ENCODE measurements around the gene RASD2.

The RASD2 gene

DNA sequence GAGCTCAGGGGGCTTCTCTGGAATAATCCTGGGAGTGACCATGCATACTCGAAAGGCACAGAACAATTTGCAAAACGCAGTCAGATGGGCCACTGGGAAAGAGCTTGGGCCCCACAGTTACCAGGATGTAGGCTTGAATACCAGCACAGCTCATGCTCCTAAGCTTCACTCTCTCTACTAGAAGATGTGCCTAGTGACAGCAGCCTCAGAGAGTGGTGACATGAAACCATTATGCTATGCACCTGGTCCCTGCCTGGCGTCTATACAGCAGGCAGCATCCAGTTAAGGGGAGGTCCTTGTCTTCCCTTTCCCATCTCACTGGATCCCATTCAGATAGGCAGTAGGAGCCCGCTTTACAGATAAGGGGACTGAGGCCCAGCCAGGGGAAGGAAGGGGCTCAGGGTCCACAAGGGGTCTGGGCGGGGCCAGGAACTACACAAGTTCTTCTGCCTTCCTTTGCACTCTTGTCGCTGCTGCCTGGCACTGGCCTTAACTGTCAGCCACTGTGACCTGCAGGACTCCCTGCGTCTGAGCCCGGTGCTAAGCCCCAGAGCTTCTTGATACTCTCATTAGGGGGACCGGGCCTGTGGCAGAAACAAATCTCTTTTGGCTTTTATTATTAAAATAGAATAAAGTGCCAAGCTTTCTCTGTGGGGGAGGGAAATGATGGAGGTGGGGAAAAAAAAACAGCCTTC is 21.2 kb upstream of the RASD2 start:
- no peaks in the 10 kb centered on the region for H3K36me3 ChIP-seq (ENCODE audit: control insufficient read depth, insufficient read depth, low read length)
- 68 to 72% methylated on average over 6 to 8 of the region's 9 CpGs for WGBS, 2 experiments (ENCODE audit: insufficient coverage in 2 of 2)
- no peak overlapping the region for H3K27ac ChIP-seq (ENCODE audit: low read depth, low read length, severe bottlenecking)
- no peaks in the 10 kb centered on the region for H3K9me3 ChIP-seq (ENCODE audit: control insufficient read depth, low read length)
- no peaks in the 10 kb centered on the region for H3K4me1 ChIP-seq (ENCODE audit: control insufficient read depth, insufficient read depth, low read length, poor library complexity, severe bottlenecking)
- no peak overlapping the region for H3K4me3 ChIP-seq (ENCODE audit: extremely low read depth, insufficient read depth, low read length, poor library complexity, severe bottlenecking)

DNA sequence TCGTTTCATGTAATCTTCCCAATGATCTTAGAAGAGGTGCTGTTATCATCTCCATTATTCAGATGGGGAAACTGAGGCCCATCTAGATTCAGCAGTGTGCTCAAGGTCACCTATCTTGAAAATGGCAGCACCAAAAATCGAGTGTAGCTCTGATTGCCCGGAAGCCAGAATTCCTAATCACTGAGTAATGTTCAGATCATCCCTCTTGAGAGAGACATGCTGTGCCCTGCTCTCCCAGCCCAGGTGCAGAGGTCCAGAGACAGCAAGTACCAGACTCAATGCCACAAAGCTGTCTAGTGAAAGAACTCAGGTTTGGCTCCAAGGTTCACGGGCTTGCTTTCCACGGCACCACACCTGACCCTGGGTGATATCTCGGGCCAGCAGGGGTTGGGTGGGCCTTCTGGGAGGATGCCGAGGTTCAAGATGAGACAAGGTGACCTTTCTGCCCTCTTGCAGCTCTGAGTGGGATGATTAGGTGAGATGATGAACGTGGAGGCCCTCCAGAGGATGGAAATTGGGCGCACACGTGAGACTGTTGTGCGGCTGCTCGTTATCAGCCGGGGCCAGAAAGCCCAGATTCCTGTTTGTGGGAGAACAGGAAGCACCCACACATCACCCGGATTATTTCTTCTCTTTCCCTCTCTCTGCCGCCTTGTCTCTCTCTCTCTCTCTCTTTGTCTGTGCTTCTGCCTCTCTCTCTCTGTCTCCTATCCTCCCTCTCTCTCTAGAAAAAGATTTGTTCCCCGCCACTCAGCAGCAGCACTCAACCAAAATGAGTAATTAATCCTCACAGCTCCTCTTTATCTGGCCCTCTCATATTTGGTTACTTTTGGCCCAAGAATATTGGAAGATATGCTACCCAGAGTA is 19.0 kb upstream of the RASD2 start:
- H3K27ac ChIP-seq (ENCODE audit: low read depth, low read length, severe bottlenecking) = no peak overlapping the region
- no peak overlapping the region for H3K4me3 ChIP-seq (ENCODE audit: extremely low read depth, insufficient read depth, low read length, poor library complexity, severe bottlenecking)
- no peaks in the 10 kb centered on the region for H3K36me3 ChIP-seq (ENCODE audit: control insufficient read depth, insufficient read depth, low read length)
- no peaks in the 10 kb centered on the region for H3K9me3 ChIP-seq (ENCODE audit: control insufficient read depth, low read length)
- H3K4me1 ChIP-seq (ENCODE audit: control insufficient read depth, insufficient read depth, low read length, poor library complexity, severe bottlenecking) = no peaks in the 10 kb centered on the region
- 82 to 88% methylated on average over 8 to 13 of the region's 16 CpGs for WGBS, 2 experiments (ENCODE audit: insufficient coverage in 2 of 2)

DNA sequence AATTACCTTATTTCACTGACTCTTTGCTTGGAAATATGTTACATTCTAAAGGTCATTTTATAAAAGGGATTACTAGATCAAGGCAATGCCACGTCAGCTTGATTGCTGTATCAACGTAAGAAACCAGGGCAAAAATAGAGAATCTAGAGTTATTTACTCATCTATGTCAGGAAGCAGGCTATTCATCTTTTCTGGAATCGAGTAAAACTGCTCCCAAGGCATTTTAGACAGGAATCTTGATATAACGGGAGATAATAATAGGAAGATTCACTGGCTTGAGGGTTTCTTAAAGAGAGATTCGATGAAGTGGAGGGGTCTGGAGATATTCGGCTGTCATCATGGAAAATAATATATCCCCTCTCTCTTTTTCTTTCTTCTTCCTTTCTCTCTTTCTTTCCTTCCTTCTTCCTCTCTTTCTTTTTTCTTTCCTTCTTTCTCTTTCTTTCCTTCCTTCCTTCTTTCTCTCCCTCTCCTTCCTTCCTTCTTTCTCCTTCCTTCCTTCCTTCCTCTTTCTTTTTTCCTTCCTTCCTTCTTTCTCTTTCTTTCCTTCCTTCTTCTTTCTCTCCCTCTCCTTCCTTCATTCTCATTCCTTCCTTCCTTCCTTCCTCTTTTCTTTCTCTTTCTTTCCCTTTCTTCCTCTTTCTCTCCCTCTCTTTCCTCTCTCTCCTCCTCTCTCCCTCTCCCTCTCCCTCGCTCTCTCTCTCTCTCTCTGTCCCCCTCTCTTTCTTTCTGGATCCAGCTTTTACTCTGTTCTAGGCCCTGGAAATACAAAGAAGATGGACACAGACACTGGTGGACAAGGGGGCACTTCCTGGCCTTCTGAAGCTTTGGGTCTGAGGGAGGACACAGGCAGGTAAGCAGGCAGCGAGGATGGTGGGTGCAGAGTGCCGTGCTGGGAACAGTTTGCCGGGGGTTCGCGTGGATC is 18.1 kb upstream of the RASD2 start:
- Histone ChIP-seq H3K27ac (ENCODE audit: low read depth, low read length, severe bottlenecking) (no peak overlapping the region), H3K4me1 (ENCODE audit: control insufficient read depth, insufficient read depth, low read length, poor library complexity, severe bottlenecking) (no peaks in the 10 kb centered on the region), H3K36me3 (ENCODE audit: control insufficient read depth, insufficient read depth, low read length) (no peaks in the 10 kb centered on the region), H3K4me3 (ENCODE audit: extremely low read depth, insufficient read depth, low read length, poor library complexity, severe bottlenecking) (no peak overlapping the region), H3K9me3 (ENCODE audit: control insufficient read depth, low read length) (no peaks in the 10 kb centered on the region)
- WGBS, 2 experiments (ENCODE audit: insufficient coverage in 2 of 2) = 92 to 93% methylated on average over 9 to 11 of the region's 12 CpGs

DNA sequence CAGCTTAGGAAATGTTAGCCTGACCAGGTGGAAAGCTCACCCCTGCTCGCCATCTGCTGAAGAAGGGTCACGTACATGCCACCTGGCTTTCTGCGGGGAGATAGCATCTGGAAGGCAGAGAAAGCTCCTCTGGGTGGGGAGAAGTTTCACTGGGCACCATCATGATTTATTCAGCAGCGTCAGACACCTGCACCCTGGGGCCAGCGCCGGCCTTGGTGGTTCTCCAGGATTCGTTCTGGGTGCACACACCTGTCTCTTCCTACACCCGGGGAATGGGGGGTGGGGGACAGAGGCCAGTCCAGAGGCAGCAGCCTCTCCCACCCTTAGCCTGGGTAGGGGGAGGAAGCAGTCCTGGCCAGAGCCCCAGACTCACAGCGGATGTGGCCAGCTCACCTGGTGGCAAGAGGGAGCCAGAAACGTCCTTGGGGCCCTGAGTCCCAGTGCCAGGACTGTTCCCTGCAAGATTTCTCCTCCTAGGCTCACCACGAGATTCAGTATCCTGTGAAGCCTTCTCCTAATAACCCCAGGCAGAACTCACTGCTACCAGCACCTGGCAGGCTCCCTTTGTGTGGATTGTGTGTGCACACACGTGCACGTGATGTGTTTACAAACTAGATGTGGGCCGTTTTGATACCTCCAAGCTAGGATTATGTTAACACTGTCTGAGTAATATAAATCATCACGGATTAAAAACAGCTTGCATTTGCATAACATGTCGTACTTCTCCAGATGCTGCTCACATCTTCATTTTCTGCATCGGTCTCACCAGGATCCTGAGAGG is 17.3 kb upstream of the RASD2 start:
- H3K4me3 ChIP-seq (ENCODE audit: extremely low read depth, insufficient read depth, low read length, poor library complexity, severe bottlenecking) = no peak overlapping the region
- H3K27ac ChIP-seq (ENCODE audit: low read depth, low read length, severe bottlenecking) = no peak overlapping the region
- WGBS, 2 experiments (ENCODE audit: insufficient coverage in 2 of 2) = 84 to 89% methylated on average over 11 to 14 of the region's 17 CpGs
- no peaks in the 10 kb centered on the region for H3K4me1 ChIP-seq (ENCODE audit: control insufficient read depth, insufficient read depth, low read length, poor library complexity, severe bottlenecking)
- H3K9me3 ChIP-seq (ENCODE audit: control insufficient read depth, low read length) = no peaks in the 10 kb centered on the region
- no peaks in the 10 kb centered on the region for H3K36me3 ChIP-seq (ENCODE audit: control insufficient read depth, insufficient read depth, low read length)

DNA sequence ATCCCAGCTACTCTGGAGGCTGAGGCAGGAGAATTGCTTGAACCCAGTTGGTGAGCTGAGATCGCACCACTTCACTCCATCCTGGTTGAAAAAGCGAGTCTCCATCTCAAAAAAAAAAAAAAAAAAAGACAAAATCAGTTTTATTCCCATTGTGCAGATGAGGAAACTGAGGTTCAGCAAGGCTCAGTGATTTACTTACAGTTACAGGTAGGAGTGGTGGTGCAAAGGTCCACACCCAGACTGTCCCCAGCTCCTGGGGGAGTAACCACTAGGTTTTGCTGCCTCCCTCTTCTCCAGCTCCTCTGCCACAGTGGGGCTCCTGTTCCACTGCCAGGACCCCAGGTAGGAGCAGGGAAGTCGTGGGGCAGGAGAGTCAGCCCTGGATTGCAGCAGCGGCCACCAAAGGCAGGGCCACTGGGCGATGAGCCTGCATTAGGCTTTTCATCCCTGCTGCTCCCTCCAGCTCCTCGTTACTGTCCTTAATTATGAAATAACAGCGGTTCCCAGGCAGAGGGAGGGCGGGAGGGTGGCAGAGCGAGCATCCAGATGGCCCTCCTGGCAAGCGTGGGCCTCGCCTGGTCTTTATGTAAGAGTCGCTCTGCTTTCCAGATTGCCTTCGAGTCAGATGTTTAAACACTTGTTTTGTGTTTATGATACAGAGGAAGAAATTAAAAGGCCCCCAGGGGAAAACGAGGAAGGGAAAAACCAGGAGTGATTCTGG is 15.5 kb upstream of the RASD2 start:
- H3K4me3 ChIP-seq (ENCODE audit: extremely low read depth, insufficient read depth, low read length, poor library complexity, severe bottlenecking) = no peak overlapping the region
- H3K27ac ChIP-seq (ENCODE audit: low read depth, low read length, severe bottlenecking) = no peak overlapping the region
- H3K4me1 ChIP-seq (ENCODE audit: control insufficient read depth, insufficient read depth, low read length, poor library complexity, severe bottlenecking) = no peaks in the 10 kb centered on the region
- H3K9me3 ChIP-seq (ENCODE audit: control insufficient read depth, low read length) = no peaks in the 10 kb centered on the region
- 85 to 95% methylated on average over 8 to 12 of the region's 14 CpGs for WGBS, 2 experiments (ENCODE audit: insufficient coverage in 2 of 2)
- no peaks in the 10 kb centered on the region for H3K36me3 ChIP-seq (ENCODE audit: control insufficient read depth, insufficient read depth, low read length)

DNA sequence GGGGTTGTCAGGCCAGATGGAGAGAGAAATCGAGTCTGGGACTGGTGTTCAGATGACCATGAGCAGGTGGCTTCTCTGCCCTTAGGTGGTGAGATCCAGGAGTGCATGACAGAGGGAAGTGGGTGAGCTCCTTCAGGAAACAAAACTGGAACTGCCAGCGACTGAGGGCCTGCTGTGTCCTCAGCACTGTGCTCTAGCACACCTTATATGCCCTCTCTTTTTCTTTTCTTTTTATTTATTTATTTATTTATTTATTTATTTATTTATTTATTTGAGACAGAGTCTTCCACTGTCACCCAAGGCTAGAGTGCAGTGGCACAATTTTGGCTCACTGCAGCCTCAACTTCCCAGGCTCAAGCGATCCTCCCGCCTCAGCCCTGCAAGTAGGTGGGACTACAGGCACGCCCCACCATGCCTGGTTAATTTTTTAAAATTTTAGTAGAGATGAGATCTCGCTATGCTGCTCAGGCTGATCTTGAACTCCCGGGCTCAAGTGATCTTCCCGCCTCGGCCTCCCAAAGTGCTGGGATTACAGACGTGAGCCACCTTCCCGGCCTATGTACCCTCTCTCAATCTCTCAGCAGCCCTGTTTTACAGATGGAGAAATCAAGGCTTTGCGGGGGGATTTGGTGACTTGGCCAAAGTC is 14.8 kb upstream of the RASD2 start:
- no peaks in the 10 kb centered on the region for H3K9me3 ChIP-seq (ENCODE audit: control insufficient read depth, low read length)
- no peaks in the 10 kb centered on the region for H3K36me3 ChIP-seq (ENCODE audit: control insufficient read depth, insufficient read depth, low read length)
- WGBS, 2 experiments (ENCODE audit: insufficient coverage in 2 of 2) = 88 to 94% methylated on average over 10 to 12 of the region's 12 CpGs
- no peak overlapping the region for H3K4me3 ChIP-seq (ENCODE audit: extremely low read depth, insufficient read depth, low read length, poor library complexity, severe bottlenecking)
- no peaks in the 10 kb centered on the region for H3K4me1 ChIP-seq (ENCODE audit: control insufficient read depth, insufficient read depth, low read length, poor library complexity, severe bottlenecking)
- H3K27ac ChIP-seq (ENCODE audit: low read depth, low read length, severe bottlenecking) = no peak overlapping the region

DNA sequence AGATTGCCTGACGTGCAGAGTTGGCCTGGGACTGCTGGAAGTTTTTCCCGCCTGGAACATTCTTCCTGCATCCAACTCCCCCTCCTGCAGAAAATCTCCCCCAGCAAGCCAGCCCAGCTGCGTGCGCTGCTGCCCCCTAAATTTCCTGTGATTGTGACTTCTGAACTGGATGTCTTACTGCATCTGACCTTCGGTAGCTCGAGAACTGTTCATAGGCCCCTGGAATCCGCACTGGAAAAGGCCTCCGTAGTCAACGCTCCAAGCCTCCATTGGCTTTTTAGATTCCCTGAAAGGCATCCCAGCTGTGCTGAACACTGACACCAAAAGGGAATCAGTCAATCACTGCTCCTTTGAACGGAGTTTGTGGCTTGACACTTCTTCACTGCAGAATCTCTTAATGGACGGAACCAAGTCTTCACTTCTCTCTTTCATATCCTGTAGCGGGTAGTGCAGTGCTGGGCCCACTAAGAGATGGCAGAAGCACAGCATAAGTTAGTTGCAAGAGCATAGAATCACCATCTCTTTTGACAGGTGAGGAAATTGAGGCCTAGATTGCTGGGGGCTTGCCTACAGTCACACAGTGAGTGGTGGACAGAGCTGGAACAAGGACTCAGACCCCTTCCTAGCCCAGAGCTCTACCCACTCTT is 14.2 kb upstream of the RASD2 start:
- no peak overlapping the region for H3K4me3 ChIP-seq (ENCODE audit: extremely low read depth, insufficient read depth, low read length, poor library complexity, severe bottlenecking)
- H3K27ac ChIP-seq (ENCODE audit: low read depth, low read length, severe bottlenecking) = no peak overlapping the region
- no peaks in the 10 kb centered on the region for H3K36me3 ChIP-seq (ENCODE audit: control insufficient read depth, insufficient read depth, low read length)
- H3K4me1 ChIP-seq (ENCODE audit: control insufficient read depth, insufficient read depth, low read length, poor library complexity, severe bottlenecking) = no peaks in the 10 kb centered on the region
- no peaks in the 10 kb centered on the region for H3K9me3 ChIP-seq (ENCODE audit: control insufficient read depth, low read length)
- 87 to 92% methylated on average over 12 of the region's 12 CpGs for WGBS, 2 experiments (ENCODE audit: insufficient coverage in 2 of 2)

DNA sequence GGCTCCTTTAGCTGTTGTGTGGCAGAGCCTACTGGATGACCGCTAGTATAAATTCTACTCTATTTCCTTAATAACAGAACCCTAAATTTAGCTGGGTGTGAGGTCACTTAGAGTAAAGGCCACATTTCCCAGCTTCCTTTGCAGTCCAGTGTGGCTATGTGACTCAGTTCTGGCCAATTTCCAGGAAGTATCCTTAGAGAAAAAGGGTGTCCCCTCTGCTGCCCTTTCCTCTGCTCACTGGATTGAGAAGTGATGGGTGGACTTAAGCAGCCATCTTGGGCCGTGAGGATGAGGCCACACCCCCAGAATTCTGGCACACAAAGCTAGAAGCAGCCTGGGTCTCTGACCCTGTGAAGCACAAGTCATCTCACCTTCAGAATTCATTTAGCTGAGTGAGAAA is 11.7 kb upstream of the RASD2 start:
- H3K4me1 ChIP-seq (ENCODE audit: control insufficient read depth, insufficient read depth, low read length, poor library complexity, severe bottlenecking) = no peaks in the 10 kb centered on the region
- WGBS, 2 experiments (ENCODE audit: insufficient coverage in 2 of 2) = 60% methylated on average over 1 of the region's 2 CpGs; no CpG with 5 or more reads in 1 of the 2 experiments

DNA sequence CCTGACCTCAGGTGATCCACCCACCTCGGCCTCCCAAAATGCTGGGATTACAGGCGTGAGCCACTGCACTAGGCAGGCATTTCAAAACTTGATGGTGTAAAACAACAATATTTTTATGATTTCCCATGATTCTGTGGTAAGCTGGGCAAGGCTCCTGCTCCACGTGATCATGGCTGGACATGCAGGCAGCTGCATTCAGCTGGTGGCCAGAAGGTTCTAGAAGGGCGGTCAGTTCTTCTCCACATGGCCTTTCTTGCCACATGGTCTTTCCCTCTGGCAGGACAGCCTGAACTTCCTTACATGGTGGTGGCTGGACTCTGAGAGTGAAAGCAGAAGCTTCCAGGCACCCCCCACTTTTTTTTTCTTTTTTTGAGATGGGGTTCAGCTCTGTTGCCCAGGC is 9.9 kb upstream of the RASD2 start:
- H3K4me3 ChIP-seq (ENCODE audit: extremely low read depth, insufficient read depth, low read length, poor library complexity, severe bottlenecking) = no peak overlapping the region
- H3K9me3 ChIP-seq (ENCODE audit: control insufficient read depth, low read length) = no peaks in the 10 kb centered on the region
- no peaks in the 10 kb centered on the region for H3K36me3 ChIP-seq (ENCODE audit: control insufficient read depth, insufficient read depth, low read length)
- H3K4me1 ChIP-seq (ENCODE audit: control insufficient read depth, insufficient read depth, low read length, poor library complexity, severe bottlenecking) = no peaks in the 10 kb centered on the region
- no peak overlapping the region for H3K27ac ChIP-seq (ENCODE audit: low read depth, low read length, severe bottlenecking)
- 93% methylated on average over 3 to 4 of the region's 4 CpGs for WGBS, 2 experiments (ENCODE audit: insufficient coverage in 2 of 2)

More for the DNA sequence above, 11.7 kb upstream of the RASD2 start:
- Histone ChIP-seq H3K9me3 (ENCODE audit: control insufficient read depth, low read length) (no peaks in the 10 kb centered on the region), H3K4me3 (ENCODE audit: extremely low read depth, insufficient read depth, low read length, poor library complexity, severe bottlenecking) (no peak overlapping the region), H3K36me3 (ENCODE audit: control insufficient read depth, insufficient read depth, low read length) (no peaks in the 10 kb centered on the region), H3K27ac (ENCODE audit: low read depth, low read length, severe bottlenecking) (no peak overlapping the region)

All from mesodermal cell (in vitro differentiated cells).